22Rv1 (cell line): ENCODE measurements around the gene LMNB1.

ENCODE experiments used
- CTCF ChIP-seq: fragments of 450-650 bp; IDR thresholded peaks from 2 replicates; pipeline ENCODE4 v1.5.1; 2017; ENCODE audit warnings: mild to moderate bottlenecking
- ZFX ChIP-seq: fragments of 450-650 bp; IDR thresholded peaks from 2 replicates; pipeline ENCODE4 v1.6.1; 2017; ENCODE audit warnings: antibody characterized with exemption, borderline replicate concordance

- no peak for TF ChIP-seq CTCF
- TF ChIP-seq ZFX = no peak
Observed at GRCh38 chr5:126863402-126863801, 86.5 kb downstream of the LMNB1 start.
